ENCODE data around the gene PDE12.

DNA sequence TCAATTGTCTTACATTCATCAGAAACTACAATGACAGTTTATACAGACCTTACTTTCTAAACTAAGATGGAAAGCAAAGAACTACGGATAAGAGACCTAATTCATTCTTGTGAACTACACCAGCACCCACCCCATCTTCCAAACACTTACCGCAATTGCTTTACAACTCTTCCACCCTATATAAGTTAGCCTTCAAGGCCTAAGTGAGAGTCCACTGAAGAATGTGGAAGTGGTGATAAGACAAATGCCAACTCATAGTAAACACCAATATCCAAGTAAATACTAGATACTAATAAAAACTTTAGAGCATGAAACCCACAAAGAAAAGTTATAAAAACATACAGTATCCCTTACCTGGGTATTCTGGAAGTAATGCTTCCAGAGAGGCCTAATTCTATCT is 27.5 kb downstream of the PDE12 start:
- TF ChIP-seq, protein P1, sequence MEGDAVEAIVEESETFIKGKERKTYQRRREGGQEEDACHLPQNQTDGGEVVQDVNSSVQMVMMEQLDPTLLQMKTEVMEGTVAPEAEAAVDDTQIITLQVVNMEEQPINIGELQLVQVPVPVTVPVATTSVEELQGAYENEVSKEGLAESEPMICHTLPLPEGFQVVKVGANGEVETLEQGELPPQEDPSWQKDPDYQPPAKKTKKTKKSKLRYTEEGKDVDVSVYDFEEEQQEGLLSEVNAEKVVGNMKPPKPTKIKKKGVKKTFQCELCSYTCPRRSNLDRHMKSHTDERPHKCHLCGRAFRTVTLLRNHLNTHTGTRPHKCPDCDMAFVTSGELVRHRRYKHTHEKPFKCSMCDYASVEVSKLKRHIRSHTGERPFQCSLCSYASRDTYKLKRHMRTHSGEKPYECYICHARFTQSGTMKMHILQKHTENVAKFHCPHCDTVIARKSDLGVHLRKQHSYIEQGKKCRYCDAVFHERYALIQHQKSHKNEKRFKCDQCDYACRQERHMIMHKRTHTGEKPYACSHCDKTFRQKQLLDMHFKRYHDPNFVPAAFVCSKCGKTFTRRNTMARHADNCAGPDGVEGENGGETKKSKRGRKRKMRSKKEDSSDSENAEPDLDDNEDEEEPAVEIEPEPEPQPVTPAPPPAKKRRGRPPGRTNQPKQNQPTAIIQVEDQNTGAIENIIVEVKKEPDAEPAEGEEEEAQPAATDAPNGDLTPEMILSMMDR (conservative IDR thresholded peaks at IDR 0.05; ENCODE audit: low read depth, low read length): no peak
- TF ChIP-seq EZH2 (IDR thresholded peaks at IDR 0.05; ENCODE audit: low read length, unreplicated experiment) (no peak), EZH2phosphoT487 (IDR thresholded peaks at IDR 0.05; ENCODE audit: borderline replicate concordance, low read length) (no peak)

Measured in PC-3 (cell line).